NB4 (cell line): ENCODE measurements around the gene ARFGAP1.

Source experiments
- MYC ChIP-seq: IDR thresholded peaks from 2 replicates; pipeline ENCODE4 v1.6.1; 2011; ENCODE audit warnings: low read depth, low read length
- POLR2A ChIP-seq: IDR thresholded peaks from 2 replicates; pipeline ENCODE4 v1.6.1; 2011; ENCODE audit warnings: mild to moderate bottlenecking; ENCODE audit not compliant: insufficient read length; ENCODE audit errors: extremely low read depth
- TF ChIP-seq, protein P1 (sequence below): IDR thresholded peaks from one replicate; pipeline ENCODE4 v1.5.1; 2012; ENCODE audit warnings: low read depth, low read length
- TF ChIP-seq, protein P2 (sequence below): IDR thresholded peaks from 2 replicates; pipeline ENCODE4 v1.6.1; 2011; ENCODE audit warnings: low read depth, low read length

- TF ChIP-seq, protein P1, sequence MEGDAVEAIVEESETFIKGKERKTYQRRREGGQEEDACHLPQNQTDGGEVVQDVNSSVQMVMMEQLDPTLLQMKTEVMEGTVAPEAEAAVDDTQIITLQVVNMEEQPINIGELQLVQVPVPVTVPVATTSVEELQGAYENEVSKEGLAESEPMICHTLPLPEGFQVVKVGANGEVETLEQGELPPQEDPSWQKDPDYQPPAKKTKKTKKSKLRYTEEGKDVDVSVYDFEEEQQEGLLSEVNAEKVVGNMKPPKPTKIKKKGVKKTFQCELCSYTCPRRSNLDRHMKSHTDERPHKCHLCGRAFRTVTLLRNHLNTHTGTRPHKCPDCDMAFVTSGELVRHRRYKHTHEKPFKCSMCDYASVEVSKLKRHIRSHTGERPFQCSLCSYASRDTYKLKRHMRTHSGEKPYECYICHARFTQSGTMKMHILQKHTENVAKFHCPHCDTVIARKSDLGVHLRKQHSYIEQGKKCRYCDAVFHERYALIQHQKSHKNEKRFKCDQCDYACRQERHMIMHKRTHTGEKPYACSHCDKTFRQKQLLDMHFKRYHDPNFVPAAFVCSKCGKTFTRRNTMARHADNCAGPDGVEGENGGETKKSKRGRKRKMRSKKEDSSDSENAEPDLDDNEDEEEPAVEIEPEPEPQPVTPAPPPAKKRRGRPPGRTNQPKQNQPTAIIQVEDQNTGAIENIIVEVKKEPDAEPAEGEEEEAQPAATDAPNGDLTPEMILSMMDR = no peak
- no peak for TF ChIP-seq POLR2A
- TF ChIP-seq, protein P2, sequence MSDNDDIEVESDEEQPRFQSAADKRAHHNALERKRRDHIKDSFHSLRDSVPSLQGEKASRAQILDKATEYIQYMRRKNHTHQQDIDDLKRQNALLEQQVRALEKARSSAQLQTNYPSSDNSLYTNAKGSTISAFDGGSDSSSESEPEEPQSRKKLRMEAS = no peak
- TF ChIP-seq MYC = no peak
These were observed 63.7 kb downstream of the ARFGAP1 start for GRCh38 chr20:63336232-63336752.
